Measurements from ENCODE around the gene RPP38. TPM values are rescaled to one million over a fixed set of nuclear protein-coding genes. Genes with fewer than 3 reads are reported as not detected.

RPP38 gene
- polyA plus RNA-seq, 1 of the 3 experiments (the other 2 are of a cell fraction) = 18.5 TPM

- TF ChIP-seq NRF1 (IDR thresholded peaks at IDR 0.05; ENCODE audit: low read depth, low read length) (no peak), MAX (IDR thresholded peaks at IDR 0.05; ENCODE audit: low read depth) (no peak), RFX5 (IDR thresholded peaks at IDR 0.05; ENCODE audit: low read length) (no peak), GATA2 (CRISPR knock-in tag; IDR thresholded peaks at IDR 0.05) (no peak)
- TF ChIP-seq, protein P1, sequence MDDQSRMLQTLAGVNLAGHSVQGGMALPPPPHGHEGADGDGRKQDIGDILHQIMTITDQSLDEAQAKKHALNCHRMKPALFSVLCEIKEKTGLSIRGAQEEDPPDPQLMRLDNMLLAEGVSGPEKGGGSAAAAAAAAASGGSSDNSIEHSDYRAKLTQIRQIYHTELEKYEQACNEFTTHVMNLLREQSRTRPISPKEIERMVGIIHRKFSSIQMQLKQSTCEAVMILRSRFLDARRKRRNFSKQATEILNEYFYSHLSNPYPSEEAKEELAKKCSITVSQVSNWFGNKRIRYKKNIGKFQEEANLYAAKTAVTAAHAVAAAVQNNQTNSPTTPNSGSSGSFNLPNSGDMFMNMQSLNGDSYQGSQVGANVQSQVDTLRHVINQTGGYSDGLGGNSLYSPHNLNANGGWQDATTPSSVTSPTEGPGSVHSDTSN (IDR thresholded peaks at IDR 0.05) = no peak
These were observed 50.6 kb downstream of the RPP38 start (continued) for GRCh38 chr10:15147594-15148392.

- no peaks in the 10 kb centered on the region for H3K9me3 ChIP-seq
- no peak for DNase-seq
- no peak overlapping the region for H3K4me2 ChIP-seq
- no peaks in the 10 kb centered on the region for H3K36me3 ChIP-seq (replicated peaks in 1 of 2; ENCODE audit: control insufficient read depth in 1 of 2, insufficient read depth in 2 of 2, low read length in 1 of 2)
- no peak overlapping the region for H3K4me3 ChIP-seq (ENCODE audit: low read depth in 2 of 2, low read length in 1 of 2)
- no peaks in the 10 kb centered on the region for H3K9me2 ChIP-seq
- H3K27ac ChIP-seq (ENCODE audit: low read depth in 2 of 2, low read length in 1 of 2) = no peak overlapping the region
- WGBS (ENCODE audit: low lambda C conversion rate) = 84% methylated on average over 10 of the region's 10 CpGs
- TF ChIP-seq CHD2 (IDR thresholded peaks at IDR 0.05; ENCODE audit: low read length, partially characterized antibody) (no peak), FOSL2 (IDR thresholded peaks at IDR 0.05; ENCODE audit: borderline replicate concordance, low read depth) (no peak), EZH2phosphoT487 (IDR thresholded peaks at IDR 0.05; ENCODE audit: borderline replicate concordance, low read depth) (no peak), MXI1 (IDR thresholded peaks at IDR 0.05; ENCODE audit: low read depth, low read length) (no peak), NFIC (IDR thresholded peaks at IDR 0.05; ENCODE audit: borderline replicate concordance) (no peak), GATA2 (CRISPR knock-in tag; IDR thresholded peaks at IDR 0.05) (no peak), REST (IDR thresholded peaks at IDR 0.05; ENCODE audit: low read depth, low read length) (no peak), POLR2AphosphoS5 (IDR thresholded peaks at IDR 0.05; ENCODE audit: low read depth, low read length) (no peak), USF1 (IDR thresholded peaks at IDR 0.05; ENCODE audit: borderline replicate concordance, low read depth) (no peak), EP300 (IDR thresholded peaks at IDR 0.05; ENCODE audit: borderline replicate concordance in 1 of 2, low read depth in 1 of 2, low read length in 1 of 2) (no peak), NRF1 (IDR thresholded peaks at IDR 0.05; ENCODE audit: low read depth, low read length) (no peak), RAD21 (IDR thresholded peaks at IDR 0.05; ENCODE audit: low read length) (no peak), FOXM1 (IDR thresholded peaks at IDR 0.05; ENCODE audit: low read depth) (no peak), RXRA (IDR thresholded peaks at IDR 0.05; ENCODE audit: borderline replicate concordance, low read depth) (no peak), FOXJ3 (CRISPR knock-in tag; IDR thresholded peaks at IDR 0.05) (no peak)
- TF ChIP-seq, protein P2, sequence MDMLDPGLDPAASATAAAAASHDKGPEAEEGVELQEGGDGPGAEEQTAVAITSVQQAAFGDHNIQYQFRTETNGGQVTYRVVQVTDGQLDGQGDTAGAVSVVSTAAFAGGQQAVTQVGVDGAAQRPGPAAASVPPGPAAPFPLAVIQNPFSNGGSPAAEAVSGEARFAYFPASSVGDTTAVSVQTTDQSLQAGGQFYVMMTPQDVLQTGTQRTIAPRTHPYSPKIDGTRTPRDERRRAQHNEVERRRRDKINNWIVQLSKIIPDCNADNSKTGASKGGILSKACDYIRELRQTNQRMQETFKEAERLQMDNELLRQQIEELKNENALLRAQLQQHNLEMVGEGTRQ (IDR thresholded peaks at IDR 0.05; ENCODE audit: borderline replicate concordance, low read depth, low read length) = no peak
- TF ChIP-seq, protein P3, sequence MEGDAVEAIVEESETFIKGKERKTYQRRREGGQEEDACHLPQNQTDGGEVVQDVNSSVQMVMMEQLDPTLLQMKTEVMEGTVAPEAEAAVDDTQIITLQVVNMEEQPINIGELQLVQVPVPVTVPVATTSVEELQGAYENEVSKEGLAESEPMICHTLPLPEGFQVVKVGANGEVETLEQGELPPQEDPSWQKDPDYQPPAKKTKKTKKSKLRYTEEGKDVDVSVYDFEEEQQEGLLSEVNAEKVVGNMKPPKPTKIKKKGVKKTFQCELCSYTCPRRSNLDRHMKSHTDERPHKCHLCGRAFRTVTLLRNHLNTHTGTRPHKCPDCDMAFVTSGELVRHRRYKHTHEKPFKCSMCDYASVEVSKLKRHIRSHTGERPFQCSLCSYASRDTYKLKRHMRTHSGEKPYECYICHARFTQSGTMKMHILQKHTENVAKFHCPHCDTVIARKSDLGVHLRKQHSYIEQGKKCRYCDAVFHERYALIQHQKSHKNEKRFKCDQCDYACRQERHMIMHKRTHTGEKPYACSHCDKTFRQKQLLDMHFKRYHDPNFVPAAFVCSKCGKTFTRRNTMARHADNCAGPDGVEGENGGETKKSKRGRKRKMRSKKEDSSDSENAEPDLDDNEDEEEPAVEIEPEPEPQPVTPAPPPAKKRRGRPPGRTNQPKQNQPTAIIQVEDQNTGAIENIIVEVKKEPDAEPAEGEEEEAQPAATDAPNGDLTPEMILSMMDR (IDR thresholded peaks at IDR 0.05) = no peak
- H3K27me3 ChIP-seq (ENCODE audit: insufficient read depth) = no peaks in the 10 kb centered on the region
- no peaks in the 10 kb centered on the region for H3K4me1 ChIP-seq (ENCODE audit: control insufficient read depth in 1 of 2, insufficient read depth in 2 of 2, low read depth in 1 of 2, low read length in 1 of 2)
- POLR2A ChIA-PET = no interaction called here
- no peak overlapping the region for H2AFZ ChIP-seq (ENCODE audit: low read depth)
- H3K9ac ChIP-seq = no peak overlapping the region
- H4K20me1 ChIP-seq (ENCODE audit: insufficient read depth) = peaks cover 2% of the 10 kb centered on the region
- CTCF ChIA-PET = interaction anchor here (1.0 to 1.7 kb wide), 4 partner anchors 10 to 43 kb away, joined by 3 to 4 read pairs (median 4); no protein-coding TSS in a partner anchor
- peaks cover 15% of the 10 kb centered on the region for H3F3A ChIP-seq (replicated peaks; ENCODE audit: insufficient read depth)
- H3K79me2 ChIP-seq (ENCODE audit: insufficient read depth) = peaks cover 75% of the 10 kb centered on the region
These were observed 52.1 kb downstream of the RPP38 start for GRCh38 chr10:15149042-15149771.
